Central memory CD8-positive, alpha-beta T cell (primary cell): ENCODE measurements around the gene PSMA7.
"Not testable (repeated sequence)": the region's sequence is repeated elsewhere in the genome, so short reads cannot be mapped to it uniquely, and the experiment has no call there.

Source experiments
- ATAC-seq: fragments of 150-1000 bp; cut with Tn5 transposase; replicated peaks from 2 replicates; pipeline ENCODE4 v1.10.0; 2022; ENCODE audit warnings: mild to moderate bottlenecking, moderate FRiP score, moderate number of reproducible peaks; ENCODE audit not compliant: poor library complexity, severe bottlenecking; ENCODE audit errors: extremely low read depth
- DNase-seq, 2 donors: peaks; one replicate each; pipeline ENCODE4 v3.0.0; 2021; ENCODE audit warnings: low spot score in 2 of 2
- H3K27ac Mint-ChIP-seq: one replicate; pipeline ENCODE4 v1.8.0; 2022; ENCODE audit warnings: low read depth, mild to moderate bottlenecking, moderate library complexity, mixed read lengths
- H3K27me3 Mint-ChIP-seq: one replicate; pipeline ENCODE4 v1.8.0; 2022; ENCODE audit warnings: mixed read lengths
- H3K36me3 Mint-ChIP-seq: one replicate; pipeline ENCODE4 v1.8.0; 2022; ENCODE audit warnings: mild to moderate bottlenecking, moderate library complexity, mixed read lengths; ENCODE audit not compliant: insufficient read depth
- H3K4me1 Mint-ChIP-seq: one replicate; pipeline ENCODE4 v1.8.0; 2022; ENCODE audit warnings: mixed read lengths
- H3K4me3 Mint-ChIP-seq: one replicate; pipeline ENCODE4 v1.8.0; 2022; ENCODE audit warnings: mild to moderate bottlenecking, moderate library complexity, mixed read lengths
- H3K9me3 Mint-ChIP-seq: one replicate; pipeline ENCODE4 v1.8.0; 2022; ENCODE audit warnings: mixed read lengths

PSMA7 gene

GRCh38 chr20:62157387-62158087 lies 14.3 kb upstream of the PSMA7 start:
- Mint-ChIP-seq H3K27me3 (no peaks in the 10 kb centered on the region), H3K9me3 (no peaks in the 10 kb centered on the region), H3K4me1 (peaks cover 7% of the 10 kb centered on the region), H3K36me3 (peaks cover 22% of the 10 kb centered on the region), H3K27ac (no peak overlapping the region), H3K4me3 (no peak overlapping the region)
- ATAC-seq (no peak), DNase-seq (no peak)

- DNase-seq (peak; percentile 60 to 64), ATAC-seq (peak; percentile 83)
- Mint-ChIP-seq H3K9me3 (no peaks in the 10 kb centered on the region), H3K4me3 (no peak overlapping the region), H3K27me3 (no peaks in the 10 kb centered on the region), H3K4me1 (peaks cover 7% of the 10 kb centered on the region), H3K36me3 (peaks cover 20% of the 10 kb centered on the region), H3K27ac (no peak overlapping the region)
These were observed 13.6 kb upstream of the PSMA7 start for GRCh38 chr20:62156592-62157386.

GRCh38 chr20:62156254-62156556 lies 13.0 kb upstream of the PSMA7 start:
- peaks cover 7% of the 10 kb centered on the region for H3K4me1 Mint-ChIP-seq
- H3K27me3 Mint-ChIP-seq, result no peaks in the 10 kb centered on the region
- no peaks in the 10 kb centered on the region for H3K9me3 Mint-ChIP-seq
- ATAC-seq, result no peak
- H3K4me3 Mint-ChIP-seq, result no peak overlapping the region
- H3K27ac Mint-ChIP-seq, result no peak overlapping the region
- no peak for DNase-seq
- peaks cover 20% of the 10 kb centered on the region for H3K36me3 Mint-ChIP-seq

- ATAC-seq, result no peak
- no peak for DNase-seq
- Mint-ChIP-seq H3K4me1 (peaks cover 7% of the 10 kb centered on the region), H3K27ac (no peak overlapping the region), H3K27me3 (no peaks in the 10 kb centered on the region), H3K36me3 (peaks cover 19% of the 10 kb centered on the region), H3K9me3 (no peaks in the 10 kb centered on the region), H3K4me3 (no peak overlapping the region)
These were observed 12.4 kb upstream of the PSMA7 start for GRCh38 chr20:62155428-62156253.

- ATAC-seq (no peak), DNase-seq (no peak)
- Mint-ChIP-seq H3K27ac (no peak overlapping the region), H3K4me3 (no peak overlapping the region), H3K36me3 (peaks cover 18% of the 10 kb centered on the region), H3K9me3 (no peaks in the 10 kb centered on the region), H3K27me3 (no peaks in the 10 kb centered on the region), H3K4me1 (peaks cover 23% of the 10 kb centered on the region)
These were observed 8.7 kb upstream of the PSMA7 start for GRCh38 chr20:62151835-62152364.

GRCh38 chr20:62151225-62151624 lies 8.0 kb upstream of the PSMA7 start:
- peaks cover 18% of the 10 kb centered on the region for H3K36me3 Mint-ChIP-seq
- ATAC-seq (no peak), DNase-seq (no peak)
- H3K4me1 Mint-ChIP-seq, result peaks cover 25% of the 10 kb centered on the region
- H3K9me3 Mint-ChIP-seq, result no peaks in the 10 kb centered on the region
- H3K27ac Mint-ChIP-seq, result no peak overlapping the region
- no peak overlapping the region for H3K4me3 Mint-ChIP-seq
- H3K27me3 Mint-ChIP-seq, result no peaks in the 10 kb centered on the region

GRCh38 chr20:62150310-62150575 lies 7.0 kb upstream of the PSMA7 start:
- H3K4me1 Mint-ChIP-seq, result peaks cover 32% of the 10 kb centered on the region
- peaks cover 15% of the 10 kb centered on the region for H3K36me3 Mint-ChIP-seq
- H3K27me3 Mint-ChIP-seq, result no peaks in the 10 kb centered on the region
- H3K4me3 Mint-ChIP-seq, result no peak overlapping the region
- DNase-seq (no peak), ATAC-seq (no peak)
- H3K27ac Mint-ChIP-seq, result peak overlapping the region; percentile 55
- H3K9me3 Mint-ChIP-seq, result no peaks in the 10 kb centered on the region

GRCh38 chr20:62149532-62150309 lies 6.5 kb upstream of the PSMA7 start:
- Mint-ChIP-seq H3K27ac (peak overlapping the region; percentile 55), H3K4me1 (peaks cover 36% of the 10 kb centered on the region), H3K27me3 (no peaks in the 10 kb centered on the region), H3K9me3 (no peaks in the 10 kb centered on the region), H3K36me3 (peaks cover 18% of the 10 kb centered on the region), H3K4me3 (no peak overlapping the region)
- ATAC-seq (no peak), DNase-seq (no peak)

GRCh38 chr20:62148908-62149314 lies 5.7 kb upstream of the PSMA7 start:
- H3K27ac Mint-ChIP-seq, result no peak overlapping the region
- no peak overlapping the region for H3K4me3 Mint-ChIP-seq
- H3K36me3 Mint-ChIP-seq, result peaks cover 20% of the 10 kb centered on the region
- DNase-seq (no peak), ATAC-seq (no peak)
- no peaks in the 10 kb centered on the region for H3K9me3 Mint-ChIP-seq
- H3K27me3 Mint-ChIP-seq, result no peaks in the 10 kb centered on the region
- H3K4me1 Mint-ChIP-seq, result peaks cover 40% of the 10 kb centered on the region

- DNase-seq, H3K27ac Mint-ChIP-seq, ATAC-seq, H3K9me3 Mint-ChIP-seq, H3K4me3 Mint-ChIP-seq, H3K27me3 Mint-ChIP-seq: not testable (repeated sequence)
- peaks cover 40% of the 10 kb centered on the region for H3K4me1 Mint-ChIP-seq
- peaks cover 20% of the 10 kb centered on the region for H3K36me3 Mint-ChIP-seq
These were observed 5.2 kb upstream of the PSMA7 start for GRCh38 chr20:62148383-62148782.

GRCh38 chr20:62147528-62147927 lies 4.3 kb upstream of the PSMA7 start:
- H3K4me3 Mint-ChIP-seq, result no peak overlapping the region

GRCh38 chr20:62147125-62147524 lies 3.9 kb upstream of the PSMA7 start:
- Mint-ChIP-seq H3K36me3 (peaks cover 21% of the 10 kb centered on the region), H3K4me3 (no peak overlapping the region), H3K9me3 (no peaks in the 10 kb centered on the region), H3K4me1 (peaks cover 41% of the 10 kb centered on the region), H3K27ac (no peak overlapping the region), H3K27me3 (no peaks in the 10 kb centered on the region)
- DNase-seq (no peak), ATAC-seq (no peak)

More at GRCh38 chr20:62147528-62147927, 4.3 kb upstream of the PSMA7 start:
- Mint-ChIP-seq H3K36me3 (peaks cover 19% of the 10 kb centered on the region), H3K27ac (no peak overlapping the region), H3K4me1 (peaks cover 40% of the 10 kb centered on the region), H3K9me3 (no peaks in the 10 kb centered on the region), H3K27me3 (no peaks in the 10 kb centered on the region)
- no peak for DNase-seq
- no peak for ATAC-seq
